ENCODE measurements around the gene GTPBP1. TPM values are rescaled to one million over a fixed set of nuclear protein-coding genes. Genes with fewer than 3 reads are reported as not detected.

The GTPBP1 gene
- total and polyA plus RNA-seq, 2 of the 13 experiments (the other 11 are each of a cell fraction or from before 2014, with no cell fraction given), result 22.3 to 27.0 TPM

DNA sequence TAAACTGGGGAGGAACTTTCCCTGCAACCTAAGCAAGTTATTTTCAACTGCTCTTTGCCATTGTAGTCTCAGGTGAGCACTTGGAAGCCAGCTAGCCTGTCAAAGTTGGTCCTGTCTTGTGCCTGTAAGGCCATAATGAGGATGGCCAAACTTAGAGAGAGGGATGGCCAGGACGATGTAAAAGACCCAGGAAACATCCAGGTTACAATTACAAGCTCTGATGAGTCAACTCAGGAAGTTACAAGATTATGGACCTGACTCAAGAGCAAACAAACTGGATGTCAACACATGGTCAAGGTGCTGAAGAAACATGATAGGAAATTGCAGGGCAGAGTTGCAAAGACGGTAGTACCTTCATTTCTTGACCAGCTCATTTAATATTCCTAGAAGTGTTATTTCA lies 1.6 kb downstream of the GTPBP1 start (continued):
- TF ChIP-seq, protein P1, sequence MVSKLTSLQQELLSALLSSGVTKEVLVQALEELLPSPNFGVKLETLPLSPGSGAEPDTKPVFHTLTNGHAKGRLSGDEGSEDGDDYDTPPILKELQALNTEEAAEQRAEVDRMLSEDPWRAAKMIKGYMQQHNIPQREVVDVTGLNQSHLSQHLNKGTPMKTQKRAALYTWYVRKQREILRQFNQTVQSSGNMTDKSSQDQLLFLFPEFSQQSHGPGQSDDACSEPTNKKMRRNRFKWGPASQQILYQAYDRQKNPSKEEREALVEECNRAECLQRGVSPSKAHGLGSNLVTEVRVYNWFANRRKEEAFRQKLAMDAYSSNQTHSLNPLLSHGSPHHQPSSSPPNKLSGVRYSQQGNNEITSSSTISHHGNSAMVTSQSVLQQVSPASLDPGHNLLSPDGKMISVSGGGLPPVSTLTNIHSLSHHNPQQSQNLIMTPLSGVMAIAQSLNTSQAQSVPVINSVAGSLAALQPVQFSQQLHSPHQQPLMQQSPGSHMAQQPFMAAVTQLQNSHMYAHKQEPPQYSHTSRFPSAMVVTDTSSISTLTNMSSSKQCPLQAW (CRISPR knock-in tag; IDR thresholded peaks at IDR 0.05), result 0 out of 2 replicates have a peak, but pooled peaks have one; percentile 29
- no peak for TF ChIP-seq ARHGAP35 (CRISPR knock-in tag; IDR thresholded peaks at IDR 0.05; ENCODE audit: borderline replicate concordance)
- TF ChIP-seq TEAD3 (CRISPR knock-in tag; optimal IDR thresholded peaks at IDR 0.05; ENCODE audit: borderline replicate concordance), result peak; percentile 48
- TF ChIP-seq, protein P2, sequence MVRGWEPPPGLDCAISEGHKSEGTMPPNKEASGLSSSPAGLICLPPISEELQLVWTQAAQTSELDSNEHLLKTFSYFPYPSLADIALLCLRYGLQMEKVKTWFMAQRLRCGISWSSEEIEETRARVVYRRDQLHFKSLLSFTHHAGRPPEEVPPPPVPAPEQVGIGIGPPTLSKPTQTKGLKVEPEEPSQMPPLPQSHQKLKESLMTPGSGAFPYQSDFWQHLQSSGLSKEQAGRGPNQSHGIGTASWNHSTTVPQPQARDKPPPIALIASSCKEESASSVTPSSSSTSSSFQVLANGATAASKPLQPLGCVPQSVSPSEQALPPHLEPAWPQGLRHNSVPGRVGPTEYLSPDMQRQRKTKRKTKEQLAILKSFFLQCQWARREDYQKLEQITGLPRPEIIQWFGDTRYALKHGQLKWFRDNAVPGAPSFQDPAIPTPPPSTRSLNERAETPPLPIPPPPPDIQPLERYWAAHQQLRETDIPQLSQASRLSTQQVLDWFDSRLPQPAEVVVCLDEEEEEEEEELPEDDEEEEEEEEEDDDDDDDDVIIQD (CRISPR knock-in tag; IDR thresholded peaks at IDR 0.05; ENCODE audit: low read depth), result peak; percentile 68; the same call in 1 of the 2 replicates
- peak; percentile 69; the same call in 1 of the 2 replicates for TF ChIP-seq ZNF614 (CRISPR knock-in tag; IDR thresholded peaks at IDR 0.05; ENCODE audit: borderline replicate concordance)
- no peak for TF ChIP-seq SKI (IDR thresholded peaks at IDR 0.05; ENCODE audit: partially characterized antibody)
- TF ChIP-seq HCFC1 (IDR thresholded peaks at IDR 0.05; ENCODE audit: low read depth, low read length), result no peak
- no peak for TF ChIP-seq SNAPC2 (CRISPR knock-in tag; IDR thresholded peaks at IDR 0.05)
- TF ChIP-seq HOXA5 (CRISPR knock-in tag; IDR thresholded peaks at IDR 0.05), result no peak
- no peak for TF ChIP-seq ZNF737 (CRISPR knock-in tag; IDR thresholded peaks at IDR 0.05; ENCODE audit: borderline replicate concordance)
- TF ChIP-seq, protein P3, sequence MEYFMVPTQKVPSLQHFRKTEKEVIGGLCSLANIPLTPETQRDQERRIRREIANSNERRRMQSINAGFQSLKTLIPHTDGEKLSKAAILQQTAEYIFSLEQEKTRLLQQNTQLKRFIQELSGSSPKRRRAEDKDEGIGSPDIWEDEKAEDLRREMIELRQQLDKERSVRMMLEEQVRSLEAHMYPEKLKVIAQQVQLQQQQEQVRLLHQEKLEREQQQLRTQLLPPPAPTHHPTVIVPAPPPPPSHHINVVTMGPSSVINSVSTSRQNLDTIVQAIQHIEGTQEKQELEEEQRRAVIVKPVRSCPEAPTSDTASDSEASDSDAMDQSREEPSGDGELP (IDR thresholded peaks at IDR 0.05; ENCODE audit: borderline replicate concordance, low read depth), result no peak; the same call in 1 of the 2 replicates
- TF ChIP-seq, protein P4, sequence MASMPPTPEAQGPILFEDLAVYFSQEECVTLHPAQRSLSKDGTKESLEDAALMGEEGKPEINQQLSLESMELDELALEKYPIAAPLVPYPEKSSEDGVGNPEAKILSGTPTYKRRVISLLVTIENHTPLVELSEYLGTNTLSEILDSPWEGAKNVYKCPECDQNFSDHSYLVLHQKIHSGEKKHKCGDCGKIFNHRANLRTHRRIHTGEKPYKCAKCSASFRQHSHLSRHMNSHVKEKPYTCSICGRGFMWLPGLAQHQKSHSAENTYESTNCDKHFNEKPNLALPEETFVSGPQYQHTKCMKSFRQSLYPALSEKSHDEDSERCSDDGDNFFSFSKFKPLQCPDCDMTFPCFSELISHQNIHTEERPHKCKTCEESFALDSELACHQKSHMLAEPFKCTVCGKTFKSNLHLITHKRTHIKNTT (CRISPR knock-in tag; IDR thresholded peaks at IDR 0.05), result no peak
- no peak for TF ChIP-seq ZFP41 (CRISPR knock-in tag; IDR thresholded peaks at IDR 0.05; ENCODE audit: borderline replicate concordance)
- TF ChIP-seq, protein P5, sequence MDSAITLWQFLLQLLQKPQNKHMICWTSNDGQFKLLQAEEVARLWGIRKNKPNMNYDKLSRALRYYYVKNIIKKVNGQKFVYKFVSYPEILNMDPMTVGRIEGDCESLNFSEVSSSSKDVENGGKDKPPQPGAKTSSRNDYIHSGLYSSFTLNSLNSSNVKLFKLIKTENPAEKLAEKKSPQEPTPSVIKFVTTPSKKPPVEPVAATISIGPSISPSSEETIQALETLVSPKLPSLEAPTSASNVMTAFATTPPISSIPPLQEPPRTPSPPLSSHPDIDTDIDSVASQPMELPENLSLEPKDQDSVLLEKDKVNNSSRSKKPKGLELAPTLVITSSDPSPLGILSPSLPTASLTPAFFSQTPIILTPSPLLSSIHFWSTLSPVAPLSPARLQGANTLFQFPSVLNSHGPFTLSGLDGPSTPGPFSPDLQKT (CRISPR knock-in tag; IDR thresholded peaks at IDR 0.05; ENCODE audit: borderline replicate concordance), result no peak
- TF ChIP-seq ATAD3A (CRISPR knock-in tag; IDR thresholded peaks at IDR 0.05), result no peak
- TF ChIP-seq NCOA2 (CRISPR knock-in tag; IDR thresholded peaks at IDR 0.05), result peak; percentile 66
- no peak for TF ChIP-seq ZNF121 (CRISPR knock-in tag; IDR thresholded peaks at IDR 0.05)
- peak; percentile 98 for TF ChIP-seq SAP130 (CRISPR knock-in tag; IDR thresholded peaks at IDR 0.05; ENCODE audit: low read depth)
- no peak for TF ChIP-seq ZZZ3 (CRISPR knock-in tag; IDR thresholded peaks at IDR 0.05; ENCODE audit: borderline replicate concordance)
- TF ChIP-seq, protein P6, sequence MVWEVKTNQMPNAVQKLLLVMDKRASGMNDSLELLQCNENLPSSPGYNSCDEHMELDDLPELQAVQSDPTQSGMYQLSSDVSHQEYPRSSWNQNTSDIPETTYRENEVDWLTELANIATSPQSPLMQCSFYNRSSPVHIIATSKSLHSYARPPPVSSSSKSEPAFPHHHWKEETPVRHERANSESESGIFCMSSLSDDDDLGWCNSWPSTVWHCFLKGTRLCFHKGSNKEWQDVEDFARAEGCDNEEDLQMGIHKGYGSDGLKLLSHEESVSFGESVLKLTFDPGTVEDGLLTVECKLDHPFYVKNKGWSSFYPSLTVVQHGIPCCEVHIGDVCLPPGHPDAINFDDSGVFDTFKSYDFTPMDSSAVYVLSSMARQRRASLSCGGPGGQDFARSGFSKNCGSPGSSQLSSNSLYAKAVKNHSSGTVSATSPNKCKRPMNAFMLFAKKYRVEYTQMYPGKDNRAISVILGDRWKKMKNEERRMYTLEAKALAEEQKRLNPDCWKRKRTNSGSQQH (CRISPR knock-in tag; IDR thresholded peaks at IDR 0.05; ENCODE audit: low read depth), result 0 out of 2 replicates have a peak, but pooled peaks have one; percentile 55
- TF ChIP-seq, protein P7, sequence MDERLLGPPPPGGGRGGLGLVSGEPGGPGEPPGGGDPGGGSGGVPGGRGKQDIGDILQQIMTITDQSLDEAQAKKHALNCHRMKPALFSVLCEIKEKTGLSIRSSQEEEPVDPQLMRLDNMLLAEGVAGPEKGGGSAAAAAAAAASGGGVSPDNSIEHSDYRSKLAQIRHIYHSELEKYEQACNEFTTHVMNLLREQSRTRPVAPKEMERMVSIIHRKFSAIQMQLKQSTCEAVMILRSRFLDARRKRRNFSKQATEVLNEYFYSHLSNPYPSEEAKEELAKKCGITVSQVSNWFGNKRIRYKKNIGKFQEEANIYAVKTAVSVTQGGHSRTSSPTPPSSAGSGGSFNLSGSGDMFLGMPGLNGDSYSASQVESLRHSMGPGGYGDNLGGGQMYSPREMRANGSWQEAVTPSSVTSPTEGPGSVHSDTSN (CRISPR knock-in tag; IDR thresholded peaks at IDR 0.05), result no peak
- TF ChIP-seq JUN (CRISPR knock-in tag; IDR thresholded peaks at IDR 0.05), result peak; percentile 61; the same call in 1 of the 2 replicates
- TF ChIP-seq ZNF563 (CRISPR knock-in tag; IDR thresholded peaks at IDR 0.05), result no peak
